HG02840 (cell line): ENCODE results near the gene ACACB.
"Not testable (repeated sequence)": the region's sequence is repeated elsewhere in the genome, so short reads cannot be mapped to it uniquely, and the experiment has no call there.

Experiments
- ATAC-seq: cut with Tn5 transposase; IDR thresholded peaks from one replicate; pipeline ENCODE4 v1.9.1; 2021; ENCODE audit warnings: mild to moderate bottlenecking, moderate library complexity, moderate number of reproducible peaks; ENCODE audit not compliant: unreplicated experiment, low FRiP score

Gene ACACB

GRCh38 chr12:109139360-109139759 lies 23.0 kb downstream of the ACACB start:
- ATAC-seq = no peak

DNA sequence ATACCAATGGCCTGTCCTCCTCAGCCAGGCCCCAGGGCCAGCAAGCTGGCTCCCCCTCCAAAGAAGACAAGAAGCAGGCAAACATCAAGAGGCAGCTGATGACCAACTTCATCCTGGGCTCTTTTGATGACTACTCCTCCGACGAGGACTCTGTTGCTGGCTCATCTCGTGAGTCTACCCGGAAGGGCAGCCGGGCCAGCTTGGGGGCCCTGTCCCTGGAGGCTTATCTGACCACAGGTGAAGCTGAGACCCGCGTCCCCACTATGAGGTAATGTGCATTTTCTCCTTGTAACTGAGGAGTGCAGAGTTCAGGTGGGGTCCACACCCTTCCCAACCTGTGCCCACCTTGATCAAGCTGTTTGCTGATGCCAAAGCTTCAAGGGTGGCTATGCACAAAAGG lies 23.4 kb downstream of the ACACB start:
- ATAC-seq = no peak

DNA sequence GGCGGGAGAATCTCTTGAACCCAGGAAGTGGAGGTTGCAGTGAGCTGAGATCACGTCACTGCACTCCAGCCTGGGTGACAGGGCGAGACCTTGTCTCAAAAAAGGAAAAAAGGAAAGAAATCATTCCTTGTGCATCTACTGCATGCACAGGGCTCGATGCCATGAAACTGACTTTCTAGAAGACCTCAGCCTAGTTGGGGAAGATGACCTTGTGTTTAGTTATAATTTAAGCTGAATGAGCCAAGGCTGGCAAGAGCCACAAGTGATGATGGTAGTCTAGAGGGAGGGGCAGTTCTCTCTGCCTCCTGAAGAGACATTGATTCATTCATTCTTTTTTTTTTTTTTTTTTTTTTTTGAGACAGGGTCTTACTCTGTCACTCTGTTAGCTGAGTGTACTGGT lies 24.2 kb downstream of the ACACB start:
- no peak for ATAC-seq

GRCh38 chr12:109144224-109144623 lies 27.8 kb downstream of the ACACB start:
- no peak for ATAC-seq

GRCh38 chr12:109147126-109147525 lies 30.7 kb downstream of the ACACB start:
- ATAC-seq = not testable (repeated sequence)

DNA sequence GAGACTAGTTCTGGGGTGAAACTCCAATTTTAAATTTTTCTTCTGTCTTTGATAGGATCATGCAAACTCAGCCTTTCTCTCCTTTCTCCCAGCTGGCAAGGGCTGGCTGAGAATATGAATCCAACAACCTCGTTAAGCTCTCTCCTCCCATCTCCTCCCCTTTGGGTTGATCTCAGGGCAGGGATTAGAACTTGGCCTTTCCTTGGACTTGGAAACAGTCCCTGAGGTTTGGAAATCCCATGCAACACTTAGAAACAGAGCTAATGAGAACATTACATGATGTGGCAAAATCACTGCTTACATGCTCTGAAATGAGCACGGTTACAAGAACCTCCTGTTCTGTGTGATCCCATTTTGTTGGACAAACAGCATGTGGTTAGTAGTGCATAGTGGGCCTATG lies 31.6 kb downstream of the ACACB start:
- ATAC-seq = no peak

DNA sequence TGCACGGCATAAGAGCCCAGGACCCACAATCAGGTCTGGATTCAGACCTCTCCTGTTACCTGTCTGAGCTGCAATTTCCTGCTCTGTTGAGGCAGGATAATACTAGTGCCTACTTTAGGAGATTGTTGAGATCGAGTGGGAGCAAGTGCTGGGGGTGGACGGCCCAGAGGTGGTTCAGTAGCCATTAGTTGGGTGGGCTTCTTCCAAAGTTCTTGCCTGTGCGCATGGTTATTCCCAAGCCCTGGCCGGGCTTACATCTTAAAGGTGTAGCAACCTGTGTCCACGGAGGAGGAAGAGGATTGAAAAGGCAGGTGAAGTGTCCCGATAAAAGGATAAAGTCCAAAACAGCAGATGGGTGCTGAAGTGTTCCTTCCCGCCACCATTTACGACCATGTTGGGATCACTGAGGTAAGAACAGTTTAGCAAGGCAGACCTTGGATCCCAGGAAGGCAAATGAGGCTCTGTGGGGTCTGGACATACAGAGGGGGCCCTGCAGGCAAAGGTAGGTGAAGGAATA lies 33.8 kb downstream of the ACACB start:
- no peak for ATAC-seq

DNA sequence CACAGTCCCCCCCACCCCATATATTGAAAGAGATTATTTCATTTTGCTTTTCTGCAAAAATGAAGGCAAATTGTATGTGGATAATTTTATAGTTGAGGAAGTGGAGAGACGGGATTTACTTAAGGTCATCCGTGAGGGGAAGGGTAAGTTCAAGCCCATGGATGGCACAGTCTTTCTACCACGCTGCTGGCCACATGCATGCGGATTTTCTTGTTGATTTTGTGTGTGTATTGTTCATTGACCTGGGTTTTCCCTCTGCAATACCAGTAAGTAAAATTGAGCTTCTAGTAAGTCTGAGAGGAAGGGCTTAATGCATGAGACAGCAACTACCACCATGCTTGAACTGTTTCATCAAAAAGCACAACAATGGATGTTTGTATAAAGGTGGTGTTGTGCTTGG lies 35.1 kb downstream of the ACACB start:
- no peak for ATAC-seq

DNA sequence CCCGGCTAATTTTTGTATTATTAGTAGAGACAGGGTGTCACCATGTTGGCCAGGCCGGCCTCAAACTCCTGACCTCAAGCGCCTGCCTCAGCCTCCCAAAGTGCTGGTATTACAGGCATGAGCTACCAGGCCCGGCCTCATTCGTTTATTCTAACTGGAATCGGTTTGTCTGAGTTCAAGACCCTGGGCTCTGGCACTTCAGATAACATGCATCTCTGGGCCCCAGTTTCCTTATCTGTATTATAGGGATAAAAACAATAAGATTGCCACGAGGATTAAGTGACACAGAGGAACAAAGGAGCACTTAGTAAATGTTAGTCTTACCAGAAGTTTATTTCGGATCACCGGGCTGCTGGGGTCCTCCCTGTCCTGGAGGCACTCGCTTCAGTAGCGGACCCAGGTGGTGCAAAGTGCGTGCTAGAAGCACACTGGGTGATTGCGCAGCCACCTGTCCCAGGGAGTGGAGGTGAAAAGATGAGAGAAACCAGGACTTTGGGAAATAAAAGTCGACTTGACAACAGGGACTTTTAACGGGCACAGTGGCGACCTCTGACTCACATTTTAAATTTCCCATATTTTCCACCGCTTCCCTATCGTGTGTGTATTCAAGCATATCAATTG lies 37.5 kb downstream of the ACACB start:
- ATAC-seq = no peak

- ATAC-seq = peak; percentile 53
These were observed 38.4 kb downstream of the ACACB start for GRCh38 chr12:109154451-109155438.

DNA sequence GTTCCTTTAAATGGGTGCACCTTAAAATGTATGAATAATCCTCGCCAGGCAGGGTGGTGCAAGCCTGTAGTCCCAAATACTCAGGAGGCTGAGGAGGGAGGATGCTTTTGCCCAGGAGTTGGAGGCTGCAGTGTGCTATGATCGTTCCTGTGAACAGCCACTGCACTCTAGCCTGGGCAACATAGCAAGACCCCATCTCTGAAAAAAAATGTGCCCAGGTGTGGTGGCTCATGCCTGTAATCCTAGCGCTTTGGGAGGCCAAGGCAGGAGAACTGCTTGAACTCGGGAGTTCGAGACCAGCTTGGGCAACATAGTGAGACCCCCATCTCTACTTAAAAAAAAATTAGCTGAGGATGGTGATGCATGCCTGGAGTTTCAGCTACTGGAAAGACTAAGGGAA lies 39.6 kb downstream of the ACACB start:
- no peak for ATAC-seq

GRCh38 chr12:109156586-109156985 lies 40.2 kb downstream of the ACACB start:
- ATAC-seq = no peak

- ATAC-seq = no peak
These were observed 41.6 kb downstream of the ACACB start for GRCh38 chr12:109157986-109158385.

DNA sequence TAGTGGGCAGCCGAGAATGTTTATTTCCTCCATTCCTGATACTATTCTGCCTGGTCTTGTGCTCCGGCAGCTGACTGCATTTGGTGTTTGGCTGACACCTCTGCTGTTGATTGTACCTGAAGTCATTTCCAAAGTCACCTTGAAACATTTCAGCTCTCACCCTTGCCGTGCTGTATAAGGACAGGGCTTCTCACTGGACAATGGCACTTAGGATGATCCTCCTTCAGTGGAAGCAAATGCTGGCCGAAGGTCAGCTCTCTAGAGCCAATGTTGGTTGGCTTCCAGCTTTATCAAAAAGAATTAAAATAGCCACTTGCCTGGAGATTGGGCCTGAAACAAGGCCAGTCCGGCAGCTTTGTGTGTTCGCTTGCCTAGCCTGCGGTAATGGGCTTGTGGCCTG lies 44.0 kb downstream of the ACACB start:
- ATAC-seq = no peak

DNA sequence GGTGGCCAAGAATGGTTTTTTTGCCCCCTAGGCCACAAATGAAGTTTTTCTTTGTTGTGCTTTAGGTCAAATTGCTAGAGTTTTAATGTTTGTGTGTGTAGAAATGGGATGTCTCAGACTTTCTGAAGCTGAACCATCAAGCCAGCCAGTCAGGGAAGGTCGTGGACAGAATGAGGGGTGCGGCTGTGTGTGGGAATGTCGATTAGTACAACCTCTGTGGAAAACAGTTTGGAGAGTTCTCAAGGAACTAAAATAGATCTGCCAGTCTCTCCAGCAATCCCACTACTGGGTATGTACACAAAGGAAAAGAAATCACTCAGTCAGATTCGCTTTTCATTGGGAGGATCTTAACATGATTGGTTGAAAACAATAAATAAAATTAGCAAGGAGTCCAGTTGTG lies 44.5 kb downstream of the ACACB start:
- no peak for ATAC-seq

DNA sequence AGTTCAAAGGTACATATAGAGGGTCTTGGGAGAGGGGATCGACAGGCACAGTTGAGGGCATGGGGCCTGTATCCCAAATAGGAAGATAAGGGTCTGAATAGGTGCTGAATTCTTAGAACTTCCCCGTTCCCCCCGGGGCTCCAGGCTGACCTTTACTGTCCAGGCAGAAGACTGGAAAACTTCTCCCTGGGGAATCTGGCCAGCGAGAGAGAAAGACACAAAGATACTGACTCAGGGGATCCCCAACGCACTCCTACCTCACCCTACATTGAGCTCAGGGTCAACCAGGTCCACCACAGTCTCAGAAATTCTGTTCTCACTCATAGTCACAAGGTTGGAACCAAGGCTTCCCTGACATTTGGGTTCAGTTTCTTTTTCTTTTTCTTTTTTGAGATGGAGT lies 46.2 kb downstream of the ACACB start:
- no peak for ATAC-seq

DNA sequence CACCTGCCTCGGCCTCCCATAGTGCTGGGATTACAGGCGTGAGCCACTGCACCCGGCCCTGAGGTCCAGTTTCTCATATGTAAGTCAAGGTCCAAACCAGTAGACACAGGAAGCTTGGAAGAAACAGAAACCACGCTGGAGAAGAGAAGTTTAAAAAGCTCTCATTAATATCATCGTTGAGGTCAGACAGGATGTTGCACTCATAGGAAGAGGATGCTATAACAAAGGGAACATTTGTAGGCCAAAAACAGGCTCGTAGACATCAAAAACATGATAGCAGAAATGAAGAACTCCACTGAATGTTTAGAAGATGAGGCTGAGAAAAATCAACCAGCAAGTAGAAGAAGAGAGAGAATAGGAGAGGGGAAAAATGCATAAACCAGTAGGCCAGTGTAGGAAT lies 46.8 kb downstream of the ACACB start:
- no peak for ATAC-seq

- ATAC-seq = no peak
These were observed 49.2 kb downstream of the ACACB start for GRCh38 chr12:109165599-109165998.

DNA sequence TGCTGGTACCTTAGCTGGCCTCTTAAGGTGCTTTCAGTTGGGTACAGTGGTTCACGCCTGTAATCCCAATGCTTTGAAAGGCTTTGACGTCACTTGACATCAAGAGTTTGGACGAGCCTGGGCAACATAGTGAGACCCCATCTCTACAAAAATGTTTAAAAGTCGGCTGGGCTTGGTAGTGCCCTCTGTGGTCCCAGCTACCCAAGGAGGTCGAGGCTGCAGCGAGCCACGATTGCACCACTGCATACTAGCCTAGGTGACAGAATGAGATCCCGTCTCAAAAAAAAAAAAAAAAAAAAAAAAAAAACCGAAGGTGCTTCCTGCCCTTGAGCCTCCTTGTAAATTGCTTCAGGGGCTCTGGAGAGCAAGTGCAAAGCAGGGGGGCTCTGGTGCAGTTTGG lies 50.0 kb downstream of the ACACB start:
- no peak for ATAC-seq

DNA sequence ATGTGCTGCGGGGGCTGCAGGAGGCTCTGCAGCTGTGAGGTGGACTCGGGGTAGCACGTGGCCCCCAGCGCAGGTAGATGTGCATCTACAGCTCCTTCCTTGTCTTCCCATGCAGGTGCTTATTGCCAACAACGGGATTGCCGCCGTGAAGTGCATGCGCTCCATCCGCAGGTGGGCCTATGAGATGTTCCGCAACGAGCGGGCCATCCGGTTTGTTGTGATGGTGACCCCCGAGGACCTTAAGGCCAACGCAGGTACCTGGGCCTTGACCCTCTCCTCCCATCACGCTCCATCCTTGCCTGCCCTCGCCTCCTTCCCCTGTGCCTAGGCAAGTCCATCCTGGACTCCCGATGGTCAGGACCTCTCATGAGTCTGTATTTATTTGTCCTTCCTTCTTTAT lies 51.4 kb downstream of the ACACB start:
- ATAC-seq = no peak

- no peak for ATAC-seq
These were observed 52.9 kb downstream of the ACACB start for GRCh38 chr12:109169262-109169661.

GRCh38 chr12:109169686-109170085 lies 53.3 kb downstream of the ACACB start:
- no peak for ATAC-seq
